Gastrocnemius medialis (tissue), 4 donors: Measurements from ENCODE around the gene PRUNE2.

Experiments
- POLR2A ChIP-seq, 2 donors: fragments of 450-650 bp; IDR thresholded peaks; one replicate each; pipeline ENCODE4 v1.6.1; 2017; ENCODE audit warnings: antibody characterized with exemption in 2 of 2, mild to moderate bottlenecking in 2 of 2, moderate library complexity in 2 of 2
- TF ChIP-seq, protein P1 (sequence below), 5 experiments: fragments of 450-650 bp in 3 of 5; fragments of 200-600 bp in 2 of 5; sonication (generic) in 2 of 5; IDR thresholded peaks in 4 of 5; conservative IDR thresholded peaks in 1 of 5; 1 replicate in 4 of 5; 2 replicates in 1 of 5; pipeline ENCODE4 v1.5.1; 2016 to 2019; ENCODE audit warnings: antibody characterized with exemption in 5 of 5, mild to moderate bottlenecking in 3 of 5, moderate library complexity in 3 of 5

DNA sequence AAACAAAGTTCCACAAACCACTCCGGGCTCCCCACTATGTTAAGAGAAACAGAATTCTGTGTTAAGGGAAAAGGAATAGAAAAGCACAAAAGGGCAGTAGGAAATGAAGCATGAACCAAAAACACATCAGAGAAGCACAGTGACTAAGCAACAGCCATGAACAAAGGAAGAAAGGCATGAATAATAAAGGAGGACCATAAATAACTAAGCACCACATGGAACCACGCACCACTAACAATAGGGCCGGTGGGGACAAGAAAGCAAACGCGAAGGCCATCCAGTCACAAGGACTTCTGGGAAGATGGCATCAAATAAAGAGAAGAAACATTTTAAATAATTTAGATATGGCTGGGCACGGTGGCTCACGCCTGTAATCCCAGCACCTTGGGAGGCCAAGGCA, 18.0 kb downstream of the PRUNE2 start:
- TF ChIP-seq, protein P1, sequence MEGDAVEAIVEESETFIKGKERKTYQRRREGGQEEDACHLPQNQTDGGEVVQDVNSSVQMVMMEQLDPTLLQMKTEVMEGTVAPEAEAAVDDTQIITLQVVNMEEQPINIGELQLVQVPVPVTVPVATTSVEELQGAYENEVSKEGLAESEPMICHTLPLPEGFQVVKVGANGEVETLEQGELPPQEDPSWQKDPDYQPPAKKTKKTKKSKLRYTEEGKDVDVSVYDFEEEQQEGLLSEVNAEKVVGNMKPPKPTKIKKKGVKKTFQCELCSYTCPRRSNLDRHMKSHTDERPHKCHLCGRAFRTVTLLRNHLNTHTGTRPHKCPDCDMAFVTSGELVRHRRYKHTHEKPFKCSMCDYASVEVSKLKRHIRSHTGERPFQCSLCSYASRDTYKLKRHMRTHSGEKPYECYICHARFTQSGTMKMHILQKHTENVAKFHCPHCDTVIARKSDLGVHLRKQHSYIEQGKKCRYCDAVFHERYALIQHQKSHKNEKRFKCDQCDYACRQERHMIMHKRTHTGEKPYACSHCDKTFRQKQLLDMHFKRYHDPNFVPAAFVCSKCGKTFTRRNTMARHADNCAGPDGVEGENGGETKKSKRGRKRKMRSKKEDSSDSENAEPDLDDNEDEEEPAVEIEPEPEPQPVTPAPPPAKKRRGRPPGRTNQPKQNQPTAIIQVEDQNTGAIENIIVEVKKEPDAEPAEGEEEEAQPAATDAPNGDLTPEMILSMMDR (IDR thresholded peaks at IDR 0.05 in 4 of 5, conservative IDR thresholded peaks at IDR 0.05 in 1 of 5): no peak
- no peak for TF ChIP-seq POLR2A (IDR thresholded peaks at IDR 0.05)
